Measurements from ENCODE around the gene RPA1.

RPA1 gene

GRCh38 chr17:1943436-1943831 lies 113.6 kb downstream of the RPA1 start:
- no peak for DNase-seq

- no peak for DNase-seq
Observed at GRCh38 chr17:1945621-1946020, 115.8 kb downstream of the RPA1 start.

- DNase-seq = no peak
Observed at GRCh38 chr17:1946021-1946932, 116.5 kb downstream of the RPA1 start.

GRCh38 chr17:1947229-1947742 lies 117.5 kb downstream of the RPA1 start:
- DNase-seq = no peak

GRCh38 chr17:1947743-1948516 lies 118.1 kb downstream of the RPA1 start:
- DNase-seq = no peak

GRCh38 chr17:1948517-1948825 lies 118.7 kb downstream of the RPA1 start:
- DNase-seq = no peak
